Psoas muscle (tissue), 8 donors: ENCODE data around the gene BRAF. TPM values are rescaled to one million over a fixed set of nuclear protein-coding genes. Genes with fewer than 3 reads are reported as not detected.
"Not testable (repeated sequence)": the region's sequence is repeated elsewhere in the genome, so short reads cannot be mapped to it uniquely, and the experiment has no call there.

Experiments used
- ATAC-seq, 4 donors: fragments of 200-7000 bp; cut with Tn5 transposase; one replicate each; pipeline ENCODE4 v1.9.1; 2020; ENCODE audit warnings: moderate library complexity in 3 of 4, mild to moderate bottlenecking in 2 of 4
- DNase-seq, 2 donors: peaks; one replicate each; pipeline ENCODE4 v3.0.0-alpha.2; 2020
- H3K27ac ChIP-seq: fragments of 200-600 bp; one replicate; pipeline ENCODE4 v1.8.0; 2022
- H3K27me3 ChIP-seq, 3 donors: fragments of 200-600 bp in 1 of 3; one replicate each; pipeline versions ENCODE4 v1.6.1 to v1.8.0; 2013 to 2022; ENCODE audit warnings: low read length in 2 of 3, mild to moderate bottlenecking in 2 of 3, moderate library complexity in 1 of 3; ENCODE audit not compliant: insufficient read depth in 3 of 3
- H3K36me3 ChIP-seq, 2 donors: fragments of 200-600 bp in 1 of 2; one replicate each; pipeline versions ENCODE4 v1.6.1 to v1.8.0; 2013 to 2022; ENCODE audit warnings: low read depth in 1 of 2, mild to moderate bottlenecking in 1 of 2, moderate library complexity in 1 of 2; ENCODE audit not compliant: insufficient read depth in 1 of 2
- H3K4me1 ChIP-seq: fragments of 200-600 bp; one replicate; pipeline ENCODE4 v1.8.0; 2022
- H3K4me3 ChIP-seq: fragments of 200-600 bp; one replicate; pipeline ENCODE4 v1.8.0; 2022; ENCODE audit warnings: mild to moderate bottlenecking
- H3K9me3 ChIP-seq: fragments of 200-600 bp; one replicate; pipeline ENCODE4 v1.8.0; 2022
- CTCF ChIP-seq: fragments of 200-600 bp; IDR thresholded peaks from one replicate; pipeline ENCODE4 v1.8.0; 2022; ENCODE audit warnings: antibody characterized with exemption
- WGBS, 3 donors: extraction: QIAGEN DNeasy Blood & Tissue Kit; methylation state at CpG; one replicate each; pipeline versions ENCODE4 v1.1.6 to v1.1.7; 2013; 5-methylcytosine and 5-hydroxymethylcytosine counted together
- intact Hi-C, 2 donors: fragments of 100-400 bp; cut with DNase I; formaldehyde crosslinking; loops; one replicate each; pipeline versions ENCODE4 v1.11.0 to v1.14.2; 2022
- polyA plus RNA-seq, 3 donors: library from polyadenylated mRNA; stranded (reverse); fragments of 200-250 nt; gene quantifications; one replicate each; pipeline ENCODE4 v1.2.3, GENCODE V29; 2013
- total RNA-seq, 4 donors: library from RNA; stranded (reverse); fragmentation: NEBNext Ultra II Directional in 2 of 4; extraction: Animal tissue kit (Norgen Biotek cat#: 25700) in 2 of 4; gene quantifications; one replicate each; pipeline versions ENCODE4 v1.2.1 to v1.2.4, GENCODE V29; 2021 to 2023
- donor health status: healthy with polysubstance abuse.
- donor health status: DM: no; HTN: no; CAD: no; lungs with moderate emphysema.
- donor health status: Bipolar disorder and iron deficiency.
- donor health status: healthy.
- donor health status: DM: yes; HTN: yes; CAD: no.
- donor health status: DM: no; HTN: no; CAD: no.
- donor health status: DM: no; HTN: no; CAD: no.
- donor health status: DM: yes; HTN: yes; CAD: no.

BRAF gene
- total and polyA plus RNA-seq, 7 donors = 5.0 to 22.6 (median 16.8) TPM

GRCh38 chr7:140677496-140677895 lies 247.2 kb downstream of the BRAF start:
- TF ChIP-seq CTCF = no peak
- no peak for ATAC-seq
- Histone ChIP-seq H3K27me3 (no peaks in the 10 kb centered on the region), H3K4me1 (peaks cover 26% of the 10 kb centered on the region), H3K27ac (no peak overlapping the region), H3K9me3 (no peaks in the 10 kb centered on the region), H3K36me3 (peaks cover 0 to 35% of the 10 kb centered on the region in 2 donors), H3K4me3 (no peak overlapping the region)
- intact Hi-C loops = loop anchor here in 1 of 2 donors (10.0 kb wide), 1 partner anchor 337 kb away; the partner anchor contains the start of gene MRPS33
- 87 to 89% (median 88%) methylated on average over 3 of the region's 3 CpGs for WGBS, 3 donors
- no peak for DNase-seq

- not testable (repeated sequence) for H3K9me3 ChIP-seq, H3K27ac ChIP-seq, H3K27me3 ChIP-seq, H3K4me3 ChIP-seq, DNase-seq, ATAC-seq
- 91 to 94% (median 91%) methylated on average over 11 of the region's 11 CpGs for WGBS, 3 donors
- Histone ChIP-seq H3K4me1 (peaks cover 32% of the 10 kb centered on the region), H3K36me3 (peaks cover 0 to 30% of the 10 kb centered on the region in 2 donors)
- intact Hi-C loops = loop anchor here in 1 of 2 donors (10.0 kb wide), 1 partner anchor 338 kb away; the partner anchor contains the start of gene MRPS33
These were observed 247.8 kb downstream of the BRAF start for GRCh38 chr7:140676956-140677355.

GRCh38 chr7:140676306-140676705 lies 248.4 kb downstream of the BRAF start:
- TF ChIP-seq CTCF = no peak
- H3K4me1 ChIP-seq = peaks cover 32% of the 10 kb centered on the region
- H3K9me3 ChIP-seq = no peaks in the 10 kb centered on the region
- intact Hi-C loops = loop anchor here in 1 of 2 donors (10.0 kb wide), 1 partner anchor 338 kb away; the partner anchor contains the start of gene MRPS33
- 89 to 93% (median 91%) methylated on average over 3 of the region's 3 CpGs for WGBS, 3 donors
- no peaks in the 10 kb centered on the region for H3K27me3 ChIP-seq
- DNase-seq (no peak), ATAC-seq (no peak)
- H3K27ac ChIP-seq = no peak overlapping the region
- peaks cover 0 to 23% of the 10 kb centered on the region in 2 donors for H3K36me3 ChIP-seq
- H3K4me3 ChIP-seq = no peak overlapping the region

- Histone ChIP-seq H3K9me3 (no peaks in the 10 kb centered on the region), H3K27ac (no peak overlapping the region), H3K4me1 (peaks cover 32% of the 10 kb centered on the region), H3K36me3 (peaks cover 0 to 17% of the 10 kb centered on the region in 2 donors), H3K4me3 (no peak overlapping the region), H3K27me3 (no peaks in the 10 kb centered on the region)
- TF ChIP-seq CTCF = no peak
- DNase-seq (no peak), ATAC-seq (no peak)
- WGBS, 3 donors = 85 to 87% (median 86%) methylated on average over 4 of the region's 4 CpGs
- intact Hi-C loops = loop anchor here in 1 of 2 donors (10.0 kb wide), 1 partner anchor 339 kb away; the partner anchor contains the start of gene MRPS33
These were observed 249.0 kb downstream of the BRAF start for GRCh38 chr7:140675726-140676125.

GRCh38 chr7:140674899-140675701 lies 249.6 kb downstream of the BRAF start:
- intact Hi-C loops = loop anchor here in 1 of 2 donors (10.0 kb wide), 1 partner anchor 340 kb away; the partner anchor contains the start of gene MRPS33
- DNase-seq = no peak

More at GRCh38 chr7:140674899-140675701, 249.6 kb downstream of the BRAF start:
- peak; percentile 70 to 89 (median 84) for ATAC-seq
- H3K27me3 ChIP-seq = no peaks in the 10 kb centered on the region
- peak; percentile 46 for TF ChIP-seq CTCF
- H3K4me1 ChIP-seq = peaks cover 32% of the 10 kb centered on the region
- H3K9me3 ChIP-seq = no peaks in the 10 kb centered on the region
- H3K27ac ChIP-seq = no peak overlapping the region
- H3K4me3 ChIP-seq = no peak overlapping the region
- 46 to 53% (median 47%) methylated on average over 8 of the region's 8 CpGs for WGBS, 3 donors
- peaks cover 0 to 11% of the 10 kb centered on the region in 2 donors for H3K36me3 ChIP-seq
